Measurements from ENCODE around the gene RBP4.
"Not testable (repeated sequence)": the region's sequence is repeated elsewhere in the genome, so short reads cannot be mapped to it uniquely, and the experiment has no call there.

Gene RBP4

GRCh38 chr10:93560541-93560940 is 40.5 kb downstream of the RBP4 start:
- Mint-ChIP-seq H3K27me3 (peaks cover 9% of the 10 kb centered on the region), H3K9me3 (no peaks in the 10 kb centered on the region), H3K4me1 (no peaks in the 10 kb centered on the region), H3K27ac (no peak overlapping the region), H3K4me3 (no peak overlapping the region), H3K36me3 (ENCODE audit: low read depth) (no peaks in the 10 kb centered on the region)
- ATAC-seq: no peak
- no peak for DNase-seq

DNA sequence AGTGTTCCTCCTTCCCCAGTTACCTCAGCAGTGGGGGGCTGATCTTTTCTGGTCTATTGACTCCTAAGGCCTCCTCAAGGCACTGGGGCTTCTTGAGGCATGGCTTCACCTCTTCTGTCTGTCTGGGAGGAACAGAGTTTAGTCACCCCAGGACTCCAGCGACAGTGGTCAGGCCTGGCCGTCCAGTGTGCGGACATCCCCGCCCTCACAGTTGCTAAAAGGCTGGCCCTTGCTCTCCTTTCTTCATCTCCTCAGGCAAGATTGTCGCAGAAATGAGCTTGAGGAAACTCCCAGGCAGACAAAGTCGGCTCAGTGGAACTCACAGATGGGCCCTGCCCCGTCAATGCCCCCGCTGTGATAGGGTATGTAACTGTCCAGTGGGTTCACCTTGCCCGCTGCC is 41.5 kb downstream of the RBP4 start:
- no peak overlapping the region for H3K27ac Mint-ChIP-seq
- no peaks in the 10 kb centered on the region for H3K36me3 Mint-ChIP-seq (ENCODE audit: low read depth)
- no peaks in the 10 kb centered on the region for H3K4me1 Mint-ChIP-seq
- ATAC-seq: no peak
- DNase-seq: no peak
- no peaks in the 10 kb centered on the region for H3K9me3 Mint-ChIP-seq
- no peaks in the 10 kb centered on the region for H3K27me3 Mint-ChIP-seq
- H3K4me3 Mint-ChIP-seq: no peak overlapping the region

GRCh38 chr10:93554760-93555432 is 46.1 kb downstream of the RBP4 start:
- Mint-ChIP-seq H3K27ac (no peak overlapping the region), H3K27me3 (no peaks in the 10 kb centered on the region), H3K4me1 (no peaks in the 10 kb centered on the region), H3K36me3 (ENCODE audit: low read depth) (no peaks in the 10 kb centered on the region), H3K9me3 (no peaks in the 10 kb centered on the region), H3K4me3 (no peak overlapping the region)
- peak; percentile 69 for DNase-seq
- peak; percentile 57 for ATAC-seq

DNA sequence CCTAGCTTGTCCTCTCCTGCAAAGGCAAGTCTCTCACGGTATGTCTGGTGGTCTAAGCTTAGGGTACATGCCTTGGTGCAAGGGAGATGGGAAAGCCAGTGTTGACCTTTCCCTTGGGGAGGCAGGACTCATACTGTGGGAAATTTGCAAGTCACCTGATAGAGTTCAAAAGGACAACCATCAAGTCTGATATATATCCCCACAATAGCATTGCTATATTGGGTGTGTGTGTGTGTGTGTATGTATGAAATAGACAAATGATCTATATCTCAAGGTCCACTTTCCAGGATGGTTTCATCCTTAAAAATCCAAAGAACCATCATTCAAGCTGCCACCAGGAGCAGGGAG is 46.7 kb downstream of the RBP4 start:
- ATAC-seq (no peak), DNase-seq (no peak)
- Mint-ChIP-seq H3K27me3 (no peaks in the 10 kb centered on the region), H3K27ac (no peak overlapping the region), H3K4me3 (no peak overlapping the region), H3K4me1 (no peaks in the 10 kb centered on the region), H3K9me3 (no peaks in the 10 kb centered on the region), H3K36me3 (ENCODE audit: low read depth) (no peaks in the 10 kb centered on the region)

DNA sequence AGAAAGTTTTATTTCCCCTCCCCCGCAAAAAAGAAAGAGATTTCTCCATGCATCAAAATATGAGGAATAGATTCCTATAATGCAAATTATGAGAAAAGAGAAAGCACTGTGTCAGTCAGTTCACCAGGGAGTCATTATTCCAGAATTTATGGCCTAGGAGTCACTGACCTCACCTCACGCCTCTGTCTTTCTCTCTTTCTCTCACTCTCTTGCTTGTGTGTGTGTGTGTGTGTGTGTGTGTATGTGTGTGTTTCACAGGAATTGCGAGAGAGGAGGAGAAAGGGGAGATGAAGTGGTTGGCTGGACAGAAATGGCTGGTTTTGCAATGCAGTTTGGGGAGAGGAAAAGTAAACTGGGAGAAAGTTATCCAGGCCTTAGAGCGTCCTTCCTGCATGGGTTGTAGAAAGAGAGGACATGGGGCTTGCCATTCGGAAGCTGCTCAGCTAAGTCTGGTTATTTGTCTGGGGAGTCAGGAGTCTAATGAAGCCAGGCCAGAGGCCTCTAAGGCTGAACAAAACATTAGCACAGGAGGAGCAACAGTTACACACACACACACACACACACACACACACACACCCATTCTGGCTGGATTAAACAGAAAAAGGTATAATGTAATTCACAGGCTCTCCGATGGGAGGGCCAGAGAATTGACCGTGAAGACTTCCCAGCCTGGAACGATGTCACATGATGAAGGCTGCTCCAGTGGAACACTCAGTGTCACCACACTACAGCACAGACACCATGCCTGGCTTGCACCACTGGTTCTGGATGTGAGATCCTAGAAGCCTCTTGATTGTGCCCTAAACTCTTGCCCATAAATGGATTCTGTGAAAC is 47.3 kb downstream of the RBP4 start:
- ATAC-seq (no peak), DNase-seq (no peak)
- Mint-ChIP-seq H3K4me3 (no peak overlapping the region), H3K27ac (no peak overlapping the region), H3K9me3 (no peaks in the 10 kb centered on the region), H3K36me3 (ENCODE audit: low read depth) (no peaks in the 10 kb centered on the region), H3K27me3 (no peaks in the 10 kb centered on the region), H3K4me1 (no peaks in the 10 kb centered on the region)

DNA sequence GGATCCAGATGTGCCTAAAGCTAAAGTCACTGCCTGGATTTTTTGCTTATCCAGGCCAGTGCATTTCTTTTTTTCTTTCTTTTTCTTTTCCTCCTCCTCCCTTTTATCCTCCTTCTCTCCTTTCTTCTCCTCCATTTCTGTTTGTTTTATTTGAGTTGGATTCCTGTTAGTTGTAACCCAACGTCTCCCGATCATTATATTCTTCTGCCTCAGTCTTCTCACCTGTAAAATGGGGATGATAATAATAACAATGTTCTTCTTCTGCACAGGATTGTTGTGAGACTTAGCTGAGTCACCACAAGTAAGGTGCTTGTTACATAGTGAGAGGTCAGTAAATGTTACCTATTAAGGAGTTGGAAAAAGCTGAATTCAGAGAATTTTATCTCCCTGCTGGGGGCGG is 48.3 kb downstream of the RBP4 start:
- DNase-seq (no peak), ATAC-seq (no peak)
- Mint-ChIP-seq H3K4me3 (no peak overlapping the region), H3K36me3 (ENCODE audit: low read depth) (no peaks in the 10 kb centered on the region), H3K27me3 (no peaks in the 10 kb centered on the region), H3K27ac (no peak overlapping the region), H3K9me3 (no peaks in the 10 kb centered on the region), H3K4me1 (no peaks in the 10 kb centered on the region)

- ATAC-seq: no peak
- Mint-ChIP-seq H3K9me3 (no peaks in the 10 kb centered on the region), H3K27ac (no peak overlapping the region), H3K27me3 (peaks cover 2% of the 10 kb centered on the region), H3K36me3 (ENCODE audit: low read depth) (no peaks in the 10 kb centered on the region), H3K4me1 (no peaks in the 10 kb centered on the region), H3K4me3 (no peak overlapping the region)
- DNase-seq: no peak
Observed at GRCh38 chr10:93550606-93551005, 50.4 kb downstream of the RBP4 start.

- Mint-ChIP-seq H3K4me1 (no peaks in the 10 kb centered on the region), H3K9me3 (no peaks in the 10 kb centered on the region), H3K36me3 (ENCODE audit: low read depth) (no peaks in the 10 kb centered on the region), H3K4me3 (no peak overlapping the region), H3K27ac (no peak overlapping the region), H3K27me3 (peaks cover 2% of the 10 kb centered on the region)
- ATAC-seq (no peak), DNase-seq (no peak)
Observed at GRCh38 chr10:93548376-93549071, 52.5 kb downstream of the RBP4 start.

GRCh38 chr10:93547522-93547921 is 53.5 kb downstream of the RBP4 start:
- no peaks in the 10 kb centered on the region for H3K4me1 Mint-ChIP-seq
- ATAC-seq: no peak

GRCh38 chr10:93546995-93547394 is 54.0 kb downstream of the RBP4 start:
- not testable (repeated sequence) for DNase-seq; H3K4me1 Mint-ChIP-seq; H3K36me3 Mint-ChIP-seq (ENCODE audit: low read depth); H3K27ac Mint-ChIP-seq; ATAC-seq; H3K9me3 Mint-ChIP-seq; H3K27me3 Mint-ChIP-seq; H3K4me3 Mint-ChIP-seq

More at GRCh38 chr10:93547522-93547921, 53.5 kb downstream of the RBP4 start:
- no peak overlapping the region for H3K27ac Mint-ChIP-seq
- H3K36me3 Mint-ChIP-seq (ENCODE audit: low read depth): no peaks in the 10 kb centered on the region
- H3K27me3 Mint-ChIP-seq: peaks cover 2% of the 10 kb centered on the region
- DNase-seq: no peak
- no peaks in the 10 kb centered on the region for H3K9me3 Mint-ChIP-seq
- H3K4me3 Mint-ChIP-seq: no peak overlapping the region

DNA sequence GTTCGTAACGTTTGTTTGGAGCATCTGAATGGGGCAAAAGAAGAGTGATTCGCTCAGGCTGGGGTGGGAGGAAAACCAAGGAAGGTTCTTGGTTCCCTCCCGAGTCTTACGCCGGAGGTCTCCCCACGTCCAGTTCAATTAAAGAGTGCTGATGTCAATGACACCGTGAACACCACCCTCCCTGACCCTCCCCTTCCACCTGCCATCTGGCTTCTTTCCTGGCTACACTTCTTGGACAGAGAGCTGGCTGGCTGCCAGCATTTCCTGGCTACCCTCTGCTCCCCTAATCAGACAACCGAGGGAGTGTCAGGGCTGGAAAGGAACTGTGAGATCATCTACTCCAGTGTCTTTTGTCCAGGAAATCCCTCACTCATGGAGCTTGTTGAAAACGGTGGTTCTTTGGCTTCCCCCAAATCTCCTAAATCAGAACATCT is 58.7 kb downstream of the RBP4 start:
- H3K27me3 Mint-ChIP-seq: peaks cover 13% of the 10 kb centered on the region
- no peak for DNase-seq
- H3K27ac Mint-ChIP-seq: no peak overlapping the region
- no peak for ATAC-seq
- H3K36me3 Mint-ChIP-seq (ENCODE audit: low read depth): no peaks in the 10 kb centered on the region
- H3K9me3 Mint-ChIP-seq: no peaks in the 10 kb centered on the region
- no peak overlapping the region for H3K4me3 Mint-ChIP-seq
- H3K4me1 Mint-ChIP-seq: no peaks in the 10 kb centered on the region
